ENCODE results near the gene NCKAP5L.
"Not testable (repeated sequence)": the region's sequence is repeated elsewhere in the genome, so short reads cannot be mapped to it uniquely, and the experiment has no call there.

The NCKAP5L gene

DNA sequence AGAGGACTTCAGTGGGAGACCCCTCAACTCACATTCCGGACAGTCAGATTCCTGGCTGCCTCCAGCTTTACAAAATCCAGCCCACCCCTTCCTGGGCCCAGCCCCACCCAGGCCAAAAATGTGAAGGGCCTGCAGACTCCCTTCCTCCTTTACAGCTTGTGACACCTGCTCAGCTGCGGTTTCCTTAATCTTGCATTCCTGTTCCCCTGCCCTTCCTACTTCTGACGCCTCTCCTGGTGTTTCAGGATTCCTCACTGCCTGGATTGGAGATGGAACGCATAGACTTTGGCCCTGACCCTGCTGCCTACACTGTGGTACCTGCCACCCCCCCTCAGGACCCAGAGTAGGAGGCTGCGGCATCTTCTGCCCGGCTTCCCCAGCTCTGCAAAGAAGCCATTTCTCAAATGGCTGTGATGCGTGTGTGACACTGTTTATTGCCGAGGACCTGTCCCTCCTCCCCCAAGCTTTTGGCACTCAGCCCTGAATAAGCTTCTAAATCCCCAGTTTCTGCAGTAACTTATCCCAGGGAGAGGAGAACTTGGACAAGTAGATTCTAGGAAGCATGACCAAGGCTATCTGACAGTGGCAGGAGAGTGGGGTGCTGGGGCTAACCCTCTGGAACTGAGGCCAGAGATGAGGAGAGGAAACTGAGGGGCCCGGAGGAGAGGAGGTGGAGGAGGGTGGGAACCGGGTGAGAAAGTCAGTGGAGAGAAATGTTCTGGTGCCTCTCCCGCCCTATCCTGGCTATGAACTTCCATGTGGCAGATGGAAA lies 39.5 kb upstream of the NCKAP5L start:
- in situ Hi-C loops (cut with HindIII; ENCODE audit: low pct_ligation_motif_present, low pct_unique_long_range_greater_than_20kb, low sequenced_read_pairs), result loop anchor here (25.0 kb wide), 1 partner anchor 195 kb away; the partner anchor contains the start of gene ASIC1
- DNase-seq, result no peak

DNA sequence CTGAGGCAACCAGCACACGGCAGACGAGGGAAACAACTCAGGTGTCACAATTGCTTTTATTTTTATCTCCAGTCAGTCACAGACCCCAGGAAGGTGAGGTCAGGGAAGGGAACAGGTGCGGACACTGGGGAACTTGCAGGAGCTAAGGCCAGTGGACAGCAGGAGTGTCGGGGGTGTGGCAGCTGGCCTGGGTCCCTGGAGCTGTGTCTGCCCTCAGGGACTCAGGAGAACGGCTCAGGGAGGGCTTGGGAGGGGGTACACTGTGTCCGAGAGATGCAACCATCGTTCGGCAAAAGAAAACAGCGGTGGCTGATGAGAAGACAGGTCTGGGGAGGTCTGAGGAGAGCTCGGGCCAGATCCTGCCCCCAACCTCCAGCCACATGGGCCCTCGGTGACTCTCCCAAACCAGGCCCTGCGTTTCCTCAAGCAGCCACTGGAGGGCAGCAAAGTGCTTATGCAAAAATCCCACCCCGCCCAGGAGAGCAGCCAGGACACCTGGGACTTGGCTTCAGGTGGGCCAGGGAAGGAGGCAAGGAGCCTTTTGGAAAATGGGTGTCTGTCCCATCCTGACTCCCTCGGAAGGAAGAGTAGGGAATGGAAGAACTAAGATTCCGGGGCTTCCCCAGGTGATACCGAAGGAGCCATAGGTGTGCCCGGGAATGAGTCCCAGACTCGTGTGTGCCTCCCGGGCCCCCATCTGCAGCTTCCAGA lies 38.8 kb upstream of the NCKAP5L start:
- DNase-seq, result peak; percentile 73
- in situ Hi-C loops (cut with HindIII; ENCODE audit: low pct_ligation_motif_present, low pct_unique_long_range_greater_than_20kb, low sequenced_read_pairs), result loop anchor here (25.0 kb wide), 1 partner anchor 195 kb away; the partner anchor contains the start of gene ASIC1

DNA sequence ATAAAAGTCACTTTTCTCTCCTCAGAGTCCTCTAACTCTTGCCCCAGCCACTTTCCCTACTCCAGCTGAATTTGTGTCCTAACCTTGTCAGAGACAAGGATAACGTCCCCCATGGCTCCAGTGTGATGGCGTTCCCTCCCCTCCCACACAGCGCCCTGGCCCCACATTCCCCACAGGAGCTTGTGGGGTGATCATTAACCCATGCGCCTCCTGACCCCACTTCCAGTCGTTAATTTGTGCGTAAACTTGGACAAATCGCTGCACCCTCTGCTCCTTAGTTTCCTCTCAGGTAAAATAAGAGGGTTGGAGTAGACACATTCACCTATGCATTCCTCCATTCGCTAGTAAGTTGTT lies 37.5 kb upstream of the NCKAP5L start:
- in situ Hi-C loops (cut with HindIII; ENCODE audit: low pct_ligation_motif_present, low pct_unique_long_range_greater_than_20kb, low sequenced_read_pairs), result loop anchor here (25.0 kb wide), 1 partner anchor 197 kb away; the partner anchor contains the start of gene ASIC1
- no peak for DNase-seq

DNA sequence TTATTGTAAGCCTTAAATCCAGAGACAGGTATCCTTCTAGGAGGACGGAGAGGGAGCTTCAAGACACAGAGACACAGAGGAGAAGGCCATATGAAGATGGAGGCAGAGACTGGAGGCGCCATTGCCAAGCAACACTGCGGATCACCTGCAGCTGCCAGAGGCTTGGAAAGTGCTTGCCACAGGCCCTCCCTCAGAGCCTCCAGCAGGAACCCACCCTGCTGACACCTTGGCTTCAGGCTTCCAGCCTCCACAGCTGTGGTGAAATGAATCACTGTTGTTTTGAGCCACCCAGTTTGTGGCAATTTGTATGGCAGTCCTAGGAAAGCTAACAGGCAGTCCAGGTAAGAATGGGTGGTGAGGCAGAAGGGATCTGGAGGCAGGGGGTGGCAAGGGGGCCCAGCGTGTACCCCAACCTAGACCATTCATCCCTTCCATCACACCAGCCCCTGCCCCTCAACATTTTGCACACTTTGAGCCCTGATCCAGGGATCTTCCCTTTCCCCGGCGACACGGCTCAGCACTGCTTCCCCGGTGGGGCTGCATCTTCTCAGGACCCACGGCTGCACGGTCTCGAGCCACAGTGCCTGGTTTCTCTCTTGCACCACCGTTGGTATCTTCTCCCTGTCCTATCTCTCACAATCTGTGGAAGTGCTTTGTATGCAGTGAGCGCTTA lies 37.0 kb upstream of the NCKAP5L start:
- in situ Hi-C loops (cut with HindIII; ENCODE audit: low pct_ligation_motif_present, low pct_unique_long_range_greater_than_20kb, low sequenced_read_pairs), result loop anchor here (25.0 kb wide), 1 partner anchor 197 kb away; the partner anchor contains the start of gene ASIC1

DNA sequence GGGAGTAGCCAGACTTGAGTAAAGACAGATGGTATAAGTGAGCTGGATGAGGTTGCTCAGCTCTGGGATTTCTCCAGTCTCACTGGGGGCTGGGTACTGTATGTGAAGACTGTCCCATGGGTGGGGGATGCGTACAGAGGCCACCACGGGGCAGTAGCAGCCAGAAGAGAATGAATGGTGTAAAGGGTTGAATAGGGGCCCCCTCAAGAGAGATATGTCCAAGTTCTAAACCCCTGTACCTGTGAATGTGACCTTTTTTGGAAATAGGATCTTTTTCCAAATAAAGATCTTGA lies 36.5 kb upstream of the NCKAP5L start:
- no peak for DNase-seq
- in situ Hi-C loops (cut with HindIII; ENCODE audit: low pct_ligation_motif_present, low pct_unique_long_range_greater_than_20kb, low sequenced_read_pairs), result loop anchor here (25.0 kb wide), 1 partner anchor 198 kb away; the partner anchor contains the start of gene ASIC1

More for the DNA sequence above, 37.0 kb upstream of the NCKAP5L start:
- no peak for DNase-seq

DNA sequence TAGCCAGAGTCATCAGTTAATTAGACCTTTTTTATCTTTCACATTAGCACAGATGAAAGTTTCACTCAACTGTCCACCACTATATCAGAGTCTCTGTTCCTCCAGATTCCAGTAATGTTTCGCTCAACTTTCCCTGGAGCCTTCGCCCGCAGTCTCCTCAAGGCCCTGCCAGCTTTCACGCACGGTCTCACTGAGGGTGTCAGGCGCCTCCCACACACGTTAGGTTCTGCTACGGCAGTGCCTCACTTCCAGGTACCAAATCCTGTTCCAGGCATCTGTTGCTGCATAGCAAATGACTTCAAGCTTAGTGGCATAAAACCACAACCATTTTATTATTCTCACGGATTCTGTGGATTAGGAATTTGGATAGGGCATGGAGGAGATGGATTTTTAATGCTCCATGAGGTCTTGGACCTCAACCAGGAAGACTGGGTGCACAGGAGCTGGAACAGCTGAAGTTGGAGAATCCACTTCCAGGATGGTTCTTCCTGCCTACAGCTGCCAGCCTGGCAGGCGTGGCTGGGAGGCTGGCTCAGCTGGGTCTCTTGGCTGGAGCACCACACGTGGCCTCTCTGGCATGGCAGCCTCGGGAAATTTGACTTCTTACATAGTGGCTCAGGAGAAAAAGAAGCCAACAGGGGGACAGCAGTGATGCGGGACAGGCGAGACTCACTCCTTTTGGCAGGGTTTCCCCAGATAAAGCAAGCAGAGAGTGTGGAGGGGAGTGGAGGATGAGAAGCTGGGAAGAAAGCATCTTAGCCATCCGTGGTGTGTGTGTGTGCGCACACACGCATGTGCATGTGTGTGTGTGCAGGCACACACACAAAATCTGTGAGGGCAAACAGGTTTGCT lies 36.0 kb upstream of the NCKAP5L start:
- in situ Hi-C loops (cut with HindIII; ENCODE audit: low pct_ligation_motif_present, low pct_unique_long_range_greater_than_20kb, low sequenced_read_pairs), result loop anchor here (25.0 kb wide), 1 partner anchor 198 kb away; the partner anchor contains the start of gene ASIC1
- DNase-seq, result no peak

DNA sequence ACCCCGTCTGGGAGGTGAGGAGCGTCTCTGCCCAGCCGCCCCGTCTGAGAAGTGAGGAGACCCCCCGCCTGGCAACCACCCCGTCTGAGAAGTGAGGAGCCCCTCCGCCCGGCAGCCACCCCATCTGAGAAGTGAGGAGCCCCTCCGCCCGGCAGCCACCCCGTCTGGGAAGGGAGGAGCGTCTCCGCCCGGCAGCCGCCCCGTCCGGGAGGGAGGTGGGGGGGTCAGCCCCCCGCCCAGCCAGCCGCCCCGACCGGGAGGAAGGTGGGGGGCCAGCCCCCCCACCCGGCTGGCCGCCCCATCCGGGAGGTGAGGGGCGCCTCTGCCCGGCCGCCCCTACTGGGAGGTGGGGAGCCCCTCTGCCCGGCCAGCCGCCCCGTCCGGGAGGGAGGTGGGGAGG lies 32.7 kb upstream of the NCKAP5L start:
- not testable (repeated sequence) for DNase-seq
- in situ Hi-C loops (cut with HindIII; ENCODE audit: low pct_ligation_motif_present, low pct_unique_long_range_greater_than_20kb, low sequenced_read_pairs), result loop anchor here (25.0 kb wide), 1 partner anchor 201 kb away; the partner anchor contains the start of gene ASIC1

DNA sequence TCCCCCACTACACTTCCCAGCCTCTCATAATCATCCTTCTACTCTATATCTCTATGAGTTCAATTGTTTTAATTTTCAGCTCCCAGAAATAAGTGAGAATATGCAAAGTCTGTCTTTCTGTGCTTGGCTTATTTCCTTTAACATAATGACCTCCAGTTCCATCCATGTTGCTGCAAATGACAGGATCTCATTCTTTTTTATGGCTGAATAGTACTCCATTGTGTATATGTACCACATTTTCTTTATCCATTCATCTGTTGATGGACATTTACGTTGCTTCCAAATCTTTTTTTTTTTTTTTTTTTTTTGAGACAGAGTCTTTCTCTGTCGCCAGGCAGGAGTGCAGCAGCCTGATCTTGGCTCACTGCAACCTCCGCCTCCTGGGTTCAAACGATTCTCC lies 27.7 kb upstream of the NCKAP5L start:
- in situ Hi-C loops (cut with HindIII; ENCODE audit: low pct_ligation_motif_present, low pct_unique_long_range_greater_than_20kb, low sequenced_read_pairs), result loop anchor here (25.0 kb wide), 1 partner anchor 206 kb away; the partner anchor contains the start of gene ASIC1

DNA sequence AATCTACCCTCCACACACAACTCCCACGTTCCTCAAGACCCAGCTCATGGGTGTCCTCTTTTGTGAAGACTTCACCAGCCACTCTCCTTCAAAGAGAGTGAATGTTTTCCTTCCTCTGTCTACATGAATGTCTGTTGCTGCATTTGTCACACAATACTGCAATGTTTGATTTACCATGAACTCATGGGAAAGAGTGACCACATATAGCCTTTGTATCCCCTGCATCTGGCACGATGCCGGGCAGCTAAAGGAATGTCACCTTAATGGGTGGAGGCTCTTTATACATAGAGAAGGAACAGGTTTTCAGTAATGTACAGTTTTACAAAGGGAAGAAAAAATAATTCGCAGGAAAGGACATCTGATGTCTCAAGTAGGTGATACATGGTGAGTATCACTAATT lies 26.8 kb upstream of the NCKAP5L start:
- in situ Hi-C loops (cut with HindIII; ENCODE audit: low pct_ligation_motif_present, low pct_unique_long_range_greater_than_20kb, low sequenced_read_pairs), result loop anchor here (25.0 kb wide), 1 partner anchor 207 kb away; the partner anchor contains the start of gene ASIC1
- DNase-seq, result no peak

More for the DNA sequence above, 27.7 kb upstream of the NCKAP5L start:
- DNase-seq, result not testable (repeated sequence)

DNA sequence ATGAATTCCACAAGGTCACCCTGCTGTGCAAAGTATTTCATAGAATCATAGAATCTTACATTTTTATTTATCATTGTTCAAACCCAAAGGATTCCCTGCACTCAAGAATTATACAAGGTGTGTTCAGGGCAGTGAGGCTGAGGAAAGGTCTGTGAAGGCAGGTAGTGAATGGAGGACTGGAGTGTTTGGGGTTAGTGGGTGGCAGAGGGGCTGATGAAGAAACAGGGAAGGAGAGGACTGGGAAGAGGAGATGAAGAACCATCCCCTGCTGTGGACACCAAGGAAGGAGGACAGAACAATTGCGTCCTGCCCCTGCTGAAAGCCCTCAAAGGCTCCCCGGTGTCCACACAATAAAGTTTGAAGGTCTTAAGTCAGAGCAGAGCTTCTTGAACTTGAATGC lies 25.5 kb upstream of the NCKAP5L start:
- in situ Hi-C loops (cut with HindIII; ENCODE audit: low pct_ligation_motif_present, low pct_unique_long_range_greater_than_20kb, low sequenced_read_pairs), result loop anchor here (25.0 kb wide), 1 partner anchor 209 kb away; the partner anchor contains the start of gene ASIC1
- no peak for DNase-seq

DNA sequence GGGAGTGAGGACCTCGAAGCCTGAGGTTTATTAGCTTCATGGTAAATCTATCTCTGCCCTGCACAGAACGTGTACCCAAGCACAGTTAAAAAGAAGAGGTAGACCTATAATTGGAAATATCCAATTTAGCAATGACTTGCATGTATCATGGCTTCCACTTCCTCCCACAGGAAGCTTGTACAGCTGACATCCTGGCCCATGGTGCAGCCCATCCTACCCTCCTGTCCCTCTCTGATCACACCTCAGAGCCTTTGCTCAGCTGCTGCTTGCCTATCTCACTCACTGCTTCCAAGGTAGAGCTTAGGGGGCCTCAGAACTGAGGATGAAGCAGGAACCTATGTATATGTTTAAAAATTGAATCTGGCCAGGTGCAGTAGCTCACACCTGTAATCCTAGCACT lies 18.9 kb upstream of the NCKAP5L start:
- in situ Hi-C loops (cut with HindIII; ENCODE audit: low pct_ligation_motif_present, low pct_unique_long_range_greater_than_20kb, low sequenced_read_pairs), result no loop called here
- no peak for DNase-seq

DNA sequence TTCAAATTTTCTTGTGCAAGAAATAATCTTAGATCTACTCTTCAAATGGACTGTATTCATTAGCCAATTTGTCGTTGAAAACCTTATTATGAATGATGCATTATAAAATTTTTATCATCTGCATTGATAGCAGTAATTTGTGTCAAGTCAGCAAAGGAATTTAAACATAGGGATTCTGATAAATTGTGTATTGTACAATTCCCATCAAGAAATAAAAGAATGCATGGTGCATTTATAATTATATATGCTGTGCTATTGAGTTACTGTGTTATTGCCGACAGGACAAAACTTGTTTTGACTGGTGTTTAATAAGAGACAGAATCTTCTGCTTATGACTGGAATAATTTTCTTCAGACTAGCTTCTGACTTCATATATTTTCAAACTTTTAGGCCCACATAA lies 17.8 kb upstream of the NCKAP5L start:
- in situ Hi-C loops (cut with HindIII; ENCODE audit: low pct_ligation_motif_present, low pct_unique_long_range_greater_than_20kb, low sequenced_read_pairs), result no loop called here
- no peak for DNase-seq

DNA sequence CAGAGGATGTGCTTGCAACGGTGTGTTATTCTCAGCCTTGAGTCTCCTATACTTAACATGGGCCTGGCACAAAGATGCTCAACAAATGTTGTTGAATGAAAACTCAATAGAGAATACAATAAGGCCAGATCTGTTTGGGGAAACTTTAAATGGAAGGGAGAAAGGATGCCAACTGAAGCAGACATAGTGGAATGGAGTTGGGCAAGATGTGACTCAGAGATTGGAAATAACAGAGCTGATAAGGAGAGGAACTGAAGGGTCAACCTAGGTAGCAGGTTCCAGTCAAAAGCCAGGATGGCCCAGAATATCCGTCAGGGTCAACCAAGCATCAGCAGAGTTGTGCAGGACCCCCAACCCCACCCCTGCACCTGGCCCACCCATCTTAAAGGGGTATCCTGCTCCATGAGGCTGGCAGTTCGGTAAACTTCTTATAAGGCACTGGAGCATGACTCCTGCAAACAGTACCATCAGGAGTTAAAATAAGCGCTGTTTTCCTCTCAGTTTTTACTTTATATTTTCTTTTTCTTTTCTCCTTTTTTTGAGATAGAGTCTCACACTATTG lies 15.7 kb upstream of the NCKAP5L start:
- no peak for DNase-seq
- in situ Hi-C loops (cut with HindIII; ENCODE audit: low pct_ligation_motif_present, low pct_unique_long_range_greater_than_20kb, low sequenced_read_pairs), result no loop called here

DNA sequence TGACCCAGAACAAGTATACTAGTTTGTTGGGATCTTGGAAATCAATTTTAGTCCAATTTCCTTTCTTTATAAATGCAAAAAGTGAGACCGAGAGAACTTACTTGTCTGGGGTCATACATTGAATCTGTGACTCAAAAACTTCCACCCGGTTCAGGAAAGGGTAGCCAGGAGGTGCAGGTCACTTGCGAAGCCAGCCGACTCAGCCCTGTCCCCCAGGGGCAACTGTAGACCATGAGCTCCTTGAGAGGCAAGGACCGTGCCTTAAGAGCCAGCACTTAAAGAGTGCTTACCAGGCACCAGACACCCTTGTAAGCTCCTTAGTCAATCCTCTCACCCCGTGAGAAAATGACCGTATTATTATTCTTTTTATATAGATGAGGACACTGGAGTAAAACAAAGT lies 15.2 kb upstream of the NCKAP5L start:
- no peak for DNase-seq
- in situ Hi-C loops (cut with HindIII; ENCODE audit: low pct_ligation_motif_present, low pct_unique_long_range_greater_than_20kb, low sequenced_read_pairs), result no loop called here

DNA sequence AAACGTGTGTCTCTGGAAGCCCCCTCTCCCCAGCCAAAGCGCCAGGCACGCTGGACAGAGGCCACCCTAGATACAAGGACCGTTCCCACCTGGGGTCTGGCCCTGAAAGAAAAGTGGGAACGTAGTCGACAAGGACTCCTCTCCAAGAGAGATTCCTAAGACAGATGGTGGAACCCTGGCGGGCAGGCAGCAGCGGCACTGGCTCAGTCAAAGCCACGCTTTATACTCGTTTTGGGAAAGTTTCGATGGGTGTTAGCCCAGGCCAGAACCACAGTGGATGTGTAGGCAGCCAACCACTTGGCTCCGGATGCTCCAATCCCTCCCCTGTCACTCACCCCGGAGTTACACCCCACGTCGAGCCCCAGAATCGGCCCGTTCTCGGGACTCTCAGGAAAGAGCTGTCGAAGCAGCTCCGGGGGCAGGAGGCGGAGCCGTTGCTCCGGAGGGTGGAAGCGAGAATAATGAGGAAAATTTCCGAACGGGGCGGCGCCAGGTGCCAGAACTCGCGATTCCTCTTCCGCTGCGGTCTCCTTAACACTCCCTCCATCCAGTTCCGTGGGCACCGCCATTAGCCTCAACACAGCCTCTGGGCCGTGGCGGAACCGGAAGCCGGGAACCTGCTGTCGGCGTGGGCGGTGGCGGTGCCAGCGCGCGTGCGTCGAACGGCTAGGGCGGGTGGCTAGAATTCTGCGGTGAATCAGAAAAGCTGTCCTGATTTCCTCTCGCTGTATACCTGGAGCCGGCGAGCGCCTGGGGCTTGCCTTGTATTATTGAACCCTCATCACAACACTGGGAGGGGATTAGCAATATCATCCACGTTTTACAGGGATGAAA lies 14.5 kb upstream of the NCKAP5L start, which contains the start of gene BCDIN3D:
Gene BCDIN3D, minus strand, starts transcription at position 588 of the 834 bp plus-strand sequence. Its CDS starts 19 bp downstream, at position 569.
- in situ Hi-C loops (cut with HindIII; ENCODE audit: low pct_ligation_motif_present, low pct_unique_long_range_greater_than_20kb, low sequenced_read_pairs), result no loop called here
- DNase-seq, result peak; percentile 99

DNA sequence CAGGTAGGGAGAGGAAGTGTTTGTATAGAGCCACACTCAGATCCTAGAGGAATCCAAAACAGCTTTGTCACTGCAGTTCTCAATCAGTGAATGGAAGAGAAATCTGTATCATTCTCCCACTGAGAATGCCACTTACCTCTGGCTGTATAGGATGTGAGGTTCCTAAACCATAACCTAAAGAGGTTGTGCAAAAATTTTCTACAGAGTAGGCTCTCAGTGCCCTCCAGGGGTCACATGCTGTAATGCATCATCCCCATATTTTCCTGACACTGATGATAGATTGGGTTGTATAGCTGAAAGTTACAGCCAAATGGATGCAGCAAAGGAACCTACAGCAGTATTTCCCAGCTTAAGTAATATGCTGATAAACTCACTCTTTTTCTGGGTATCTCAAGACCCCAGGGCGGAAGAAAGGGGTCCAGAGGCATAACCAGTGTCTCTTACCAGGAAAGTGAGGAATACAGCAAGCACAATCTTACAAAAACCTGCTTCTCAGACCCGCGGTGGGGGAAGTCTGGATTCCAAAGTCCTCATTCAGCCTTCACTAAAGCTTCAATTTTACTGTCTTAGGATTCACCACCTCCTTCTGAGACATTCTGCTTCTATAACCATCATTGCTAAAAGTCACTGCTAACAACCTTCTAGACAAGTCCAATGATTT lies 10.9 kb upstream of the NCKAP5L start:
- DNase-seq, result peak; percentile 64
- in situ Hi-C loops (cut with HindIII; ENCODE audit: low pct_ligation_motif_present, low pct_unique_long_range_greater_than_20kb, low sequenced_read_pairs), result loop anchor here (10.0 kb wide), 1 partner anchor 74 kb away; no protein-coding TSS in a partner anchor
